IMR-90 (cell line): Measurements from ENCODE around the gene ABO. TPM values are rescaled to one million over a fixed set of nuclear protein-coding genes. Genes with fewer than 3 reads are reported as not detected.

Experiments
- ATAC-seq: fragments of 200-7000 bp; cut with Tn5 transposase; 2 replicates; pipeline ENCODE4 v1.9.1; 2020; ENCODE audit warnings: low read depth, mild to moderate bottlenecking, moderate library complexity
- BruUV-seq: library from RNA; stranded (reverse); fragments of 400-500 nt; replicated peaks from 2 replicates; lab custom pipeline; 2021; lab: Mats Ljungman, UMichigan
- CTCF ChIA-PET: fragments of 300-600 bp; formaldehyde crosslinking; extraction: SDS; loops from one replicate; lab custom pipeline; 2021; ENCODE audit warnings: antibody characterized with exemption; lab: Yijun Ruan, JAX
- POLR2A ChIA-PET: fragments of 300-600 bp; sonication (Branson Sonifier 250); formaldehyde crosslinking; loops from one replicate; lab custom pipeline; 2022; ENCODE audit warnings: antibody characterized with exemption; ENCODE audit not compliant: unreplicated experiment; lab: Charles Lee
- DNase-seq: peaks from one replicate; pipeline ENCODE4 v3.0.0; 2013
- H2AFZ ChIP-seq: replicated peaks from 2 replicates; pipeline ENCODE3; 2013; ENCODE audit warnings: low read length, mild to moderate bottlenecking; ENCODE audit not compliant: poor library complexity
- H2AK5ac ChIP-seq: 2 replicates; pipeline ENCODE4 v1.6.1; 2013; ENCODE audit warnings: low read depth, low read length, inconsistent platforms
- H2AK9ac ChIP-seq: replicated peaks from 2 replicates; pipeline ENCODE3; 2013; ENCODE audit warnings: mild to moderate bottlenecking, low read depth, low read length, moderate library complexity; ENCODE audit not compliant: poor library complexity
- H2BK120ac ChIP-seq: 2 replicates; pipeline ENCODE4 v1.6.1; 2013; ENCODE audit warnings: low read depth, low read length, inconsistent platforms
- H2BK15ac ChIP-seq: 3 replicates; pipeline ENCODE4 v1.6.1; 2013; ENCODE audit warnings: low read depth, low read length, inconsistent platforms
- H2BK20ac ChIP-seq: 2 replicates; pipeline ENCODE4 v1.6.1; 2013; ENCODE audit warnings: low read depth, mild to moderate bottlenecking, inconsistent platforms, low read length, moderate library complexity
- H2BK5ac ChIP-seq: 2 replicates; pipeline ENCODE4 v1.6.1; 2013; ENCODE audit warnings: mild to moderate bottlenecking, low read depth, low read length, inconsistent platforms; ENCODE audit not compliant: poor library complexity, severe bottlenecking
- H3K14ac ChIP-seq: replicated peaks from 2 replicates; pipeline ENCODE4 v1.6.1; 2013; ENCODE audit warnings: low read depth, low read length, inconsistent platforms
- H3K18ac ChIP-seq: 2 replicates; pipeline ENCODE4 v1.6.1; 2013; ENCODE audit warnings: low read depth, low read length, control low read depth
- H3K23ac ChIP-seq: 2 replicates; pipeline ENCODE4 v1.6.1; 2013; ENCODE audit warnings: low read depth, low read length, inconsistent platforms
- H3K27ac ChIP-seq: 2 replicates; pipeline ENCODE4 v1.5.1; 2013; ENCODE audit warnings: mild to moderate bottlenecking, control low read depth, low read length; ENCODE audit not compliant: insufficient read depth
- H3K27me3 ChIP-seq: 2 replicates; pipeline ENCODE4 v1.6.1; 2013; ENCODE audit warnings: low read length; ENCODE audit not compliant: control insufficient read depth, insufficient read depth
- H3K36me3 ChIP-seq: 2 replicates; pipeline ENCODE4 v1.6.1; 2013; ENCODE audit warnings: low read length, mixed read lengths; ENCODE audit not compliant: control insufficient read depth, insufficient read depth
- H3K4ac ChIP-seq: 2 replicates; pipeline ENCODE4 v1.6.1; 2013; ENCODE audit warnings: low read depth, low read length, inconsistent platforms
- H3K4me1 ChIP-seq: 2 replicates; pipeline ENCODE4 v1.6.1; 2013; ENCODE audit warnings: low read length, mixed read lengths; ENCODE audit not compliant: control insufficient read depth, insufficient read depth
- H3K4me2 ChIP-seq: 2 replicates; pipeline ENCODE4 v1.6.1; 2013; ENCODE audit warnings: low read depth, mild to moderate bottlenecking, control low read depth, low read length, moderate library complexity
- H3K4me3 ChIP-seq: 2 replicates; pipeline ENCODE4 v1.5.1; 2013; ENCODE audit warnings: low read depth, mild to moderate bottlenecking, control low read depth, low read length, moderate library complexity; ENCODE audit not compliant: insufficient read depth
- H3K56ac ChIP-seq: 2 replicates; pipeline ENCODE4 v1.6.1; 2013; ENCODE audit warnings: low read length, inconsistent platforms; ENCODE audit not compliant: insufficient read depth; ENCODE audit errors: extremely low read depth
- H3K79me1 ChIP-seq, 2 experiments: 2 replicates each; pipeline ENCODE4 v1.6.1; 2013; ENCODE audit warnings: low read length in 2 of 2, inconsistent platforms in 1 of 2, low read depth in 1 of 2
- H3K9ac ChIP-seq: 2 replicates; pipeline ENCODE4 v1.6.1; 2013; ENCODE audit warnings: low read depth, low read length, control low read depth
- H3K9me1 ChIP-seq: 2 replicates; pipeline ENCODE4 v1.6.1; 2013; ENCODE audit warnings: low read length, inconsistent platforms; ENCODE audit not compliant: insufficient read depth
- H3K9me3 ChIP-seq: 2 replicates; pipeline ENCODE4 v1.6.1; 2013; ENCODE audit warnings: low read length; ENCODE audit not compliant: control insufficient read depth, insufficient read depth
- H4K20me1 ChIP-seq: 2 replicates; pipeline ENCODE4 v1.6.1; 2013; ENCODE audit warnings: low read length, inconsistent platforms; ENCODE audit not compliant: insufficient read depth
- H4K5ac ChIP-seq: 2 replicates; pipeline ENCODE4 v1.6.1; 2013; ENCODE audit warnings: mild to moderate bottlenecking, low read depth, low read length, control low read depth
- H4K8ac ChIP-seq, 2 experiments: 2 replicates each; pipeline ENCODE4 v1.6.1; 2013; ENCODE audit warnings: low read depth in 2 of 2, low read length in 2 of 2, control low read depth in 1 of 2, inconsistent platforms in 1 of 2
- H4K91ac ChIP-seq: 2 replicates; pipeline ENCODE4 v1.6.1; 2013; ENCODE audit warnings: low read depth, low read length, inconsistent platforms; ENCODE audit not compliant: insufficient read depth
- BHLHE40 ChIP-seq: fragments of 150-350 bp; IDR thresholded peaks from 2 replicates; pipeline ENCODE4 v1.6.1; 2016; ENCODE audit warnings: mild to moderate bottlenecking, low read depth, low read length
- CHD1 ChIP-seq: IDR thresholded peaks from 2 replicates; pipeline ENCODE4 v1.6.1; 2012; ENCODE audit warnings: low read depth, low read length, improper control_type of control experiment
- ELK1 ChIP-seq: fragments of 150-350 bp; IDR thresholded peaks from 2 replicates; pipeline ENCODE4 v1.6.1; 2016; ENCODE audit warnings: low read depth, mild to moderate bottlenecking, low read length, moderate library complexity, borderline replicate concordance
- FOS ChIP-seq: fragments of 150-350 bp; IDR thresholded peaks from 2 replicates; pipeline ENCODE4 v1.6.1; 2016; ENCODE audit warnings: low read depth, low read length
- MAFK ChIP-seq: IDR thresholded peaks from 2 replicates; pipeline ENCODE4 v1.6.1; 2012; ENCODE audit warnings: low read depth, low read length, improper control_type of control experiment
- MAZ ChIP-seq: IDR thresholded peaks from 2 replicates; pipeline ENCODE4 v1.6.1; 2012; ENCODE audit warnings: low read depth, mild to moderate bottlenecking, low read length, improper control_type of control experiment, moderate library complexity, borderline replicate concordance
- NFE2L2 ChIP-seq: fragments of 150-350 bp; IDR thresholded peaks from 2 replicates; pipeline ENCODE4 v1.6.1; 2016; ENCODE audit warnings: low read depth, mild to moderate bottlenecking, low read length
- RAD21 ChIP-seq: IDR thresholded peaks from 2 replicates; pipeline ENCODE4 v1.6.1; 2012; ENCODE audit warnings: low read length, improper control_type of control experiment
- WGBS, 2 experiments: methylation state at CpG; one replicate each; pipeline versions ENCODE4 v1.1.5 to v1.1.7; 2013; ENCODE audit warnings: missing lambda C conversion rate in 2 of 2; ENCODE audit not compliant: insufficient read length in 1 of 2; ENCODE audit errors: extremely low coverage in 2 of 2; 5-methylcytosine and 5-hydroxymethylcytosine counted together
- dilution Hi-C: fragments of 300-500 bp; cut with HindIII; formaldehyde crosslinking; loops from one replicate; pipeline ENCODE4 v1.14.3; 2018; ENCODE audit warnings: low sequenced_read_pairs; ENCODE audit not compliant: unreplicated experiment
- in situ Hi-C: fragments of 300-500 bp; cut with MboI; formaldehyde crosslinking; loops from 3 replicates; pipeline ENCODE4 v1.14.3; 2019; ENCODE audit warnings: low sequenced_read_pairs, inconsistent platforms, mixed read lengths
- intact Hi-C: fragments of 100-400 bp; cut with micrococcal nuclease; formaldehyde crosslinking; loops from 2 replicates; pipeline ENCODE4 v1.10.0; 2022
- polyA plus RNA-seq, 3 experiments: library from polyadenylated mRNA; depleted of rRNA; stranded (reverse); fragments of >200 nt; gene quantifications; 2 replicates each; pipeline ENCODE4 v1.2.3, GENCODE V29; 2012; ENCODE audit warnings: low replicate concordance in 1 of 3
- total RNA-seq: library from RNA; depleted of rRNA; stranded (reverse); fragments of >200 nt; gene quantifications from 2 replicates; pipeline ENCODE4 v1.2.3, GENCODE V29; 2012

The ABO gene
- total and polyA plus RNA-seq, 2 of the 4 experiments (the other 2 are of a cell fraction), result not detected

- Histone ChIP-seq H2AFZ (no peak overlapping the region), H3K4me3 (no peak overlapping the region), H3K4ac (no peak overlapping the region), H4K8ac (no peak overlapping the region), H3K9me1 (no peaks in the 10 kb centered on the region), H4K5ac (no peak overlapping the region), H3K79me1 (no peaks in the 10 kb centered on the region), H3K56ac (no peak overlapping the region), H2AK9ac (no peak overlapping the region), H3K4me2 (no peak overlapping the region), H3K36me3 (no peaks in the 10 kb centered on the region), H2BK20ac (no peak overlapping the region), H3K23ac (no peak overlapping the region), H3K18ac (no peak overlapping the region), H3K9me3 (no peaks in the 10 kb centered on the region), H3K9ac (no peak overlapping the region), H3K27ac (no peak overlapping the region), H2BK15ac (no peak overlapping the region), H2BK120ac (no peak overlapping the region), H3K4me1 (no peaks in the 10 kb centered on the region), H4K91ac (no peak overlapping the region), H2AK5ac (no peak overlapping the region), H4K20me1 (no peaks in the 10 kb centered on the region), H2BK5ac (no peak overlapping the region), H3K14ac (no peak overlapping the region), H3K27me3 (peaks cover 21% of the 10 kb centered on the region; the same call in 1 of the 2 replicates)
- no peak for DNase-seq
- no CpG with 5 or more reads among the region's 10 CpGs for WGBS, 2 experiments
- POLR2A ChIA-PET, result no interaction called here
- dilution Hi-C loops (no loop called here), in situ Hi-C loops (no loop called here), intact Hi-C loops (no loop called here)
- ATAC-seq, result no peak
- TF ChIP-seq ELK1, result no peak
- no peak for TF ChIP-seq MAFK
- no peak for TF ChIP-seq RAD21
- no peak for TF ChIP-seq CHD1
- TF ChIP-seq NFE2L2, result no peak
- no peak for TF ChIP-seq BHLHE40
- TF ChIP-seq FOS, result no peak
- TF ChIP-seq MAZ, result no peak
- no TSS peak for BruUV-seq
- CTCF ChIA-PET, result no interaction called here
Observed at GRCh38 chr9:133256686-133257091, 18.3 kb downstream of the ABO start.
